Keratinocyte (primary cell): ENCODE data around the gene EPC2. TPM values are rescaled to one million over a fixed set of nuclear protein-coding genes. Genes with fewer than 3 reads are reported as not detected.

Experiments used
- DNase-seq: peaks from one replicate; pipeline ENCODE4 v3.0.0-alpha.2; 2011; ENCODE audit warnings: low read depth, missing footprints, low spot score
- FAIRE-seq: peaks from 2 replicates; lab custom pipeline; 2011; peaks lifted over from hg19 to GRCh38; lab: Jason Lieb, UNC
- H2AFZ ChIP-seq: 2 replicates; pipeline ENCODE4 v1.6.0; 2012; ENCODE audit warnings: low read length, control low read depth, inconsistent platforms; ENCODE audit not compliant: control insufficient read depth
- H3K27ac ChIP-seq: 2 replicates; pipeline ENCODE4 v1.5.1; 2011; ENCODE audit warnings: low read length; ENCODE audit not compliant: control insufficient read depth, insufficient read depth
- H3K27me3 ChIP-seq: 3 replicates; pipeline ENCODE4 v1.6.0; 2011; ENCODE audit warnings: low read length; ENCODE audit not compliant: control insufficient read depth, insufficient read depth; ENCODE audit errors: extremely low read depth
- H3K36me3 ChIP-seq, 2 experiments: 2 replicates in 1 of 2; 3 replicates in 1 of 2; pipeline ENCODE4 v1.5.1; 2011; ENCODE audit warnings: low read length in 2 of 2, mild to moderate bottlenecking in 1 of 2; ENCODE audit not compliant: control insufficient read depth in 2 of 2, insufficient read depth in 2 of 2; ENCODE audit errors: extremely low read depth in 1 of 2
- H3K4me1 ChIP-seq: 3 replicates; pipeline ENCODE4 v1.5.1; 2011; ENCODE audit warnings: low read length; ENCODE audit not compliant: control insufficient read depth, insufficient read depth; ENCODE audit errors: extremely low read depth
- H3K4me2 ChIP-seq: 3 replicates; pipeline ENCODE4 v1.6.0; 2011; ENCODE audit warnings: low read depth, low read length; ENCODE audit not compliant: control insufficient read depth, insufficient read depth; ENCODE audit errors: extremely low read depth
- H3K4me3 ChIP-seq, 3 experiments: fragments of 200-600 bp in 1 of 3; sonication (generic) in 1 of 3; 2 replicates in 2 of 3; 3 replicates in 1 of 3; pipeline ENCODE4 v1.5.1; 2011 to 2016; ENCODE audit warnings: low read length in 3 of 3, mild to moderate bottlenecking in 3 of 3, control low read depth in 2 of 3, inconsistent platforms in 1 of 3, low read depth in 1 of 3, mixed read lengths in 1 of 3, mixed run types in 1 of 3, moderate library complexity in 1 of 3; ENCODE audit not compliant: control insufficient read depth in 2 of 3, insufficient read depth in 2 of 3; ENCODE audit errors: extremely low read depth in 1 of 3
- H3K79me2 ChIP-seq: 2 replicates; pipeline ENCODE4 v1.6.0; 2012; ENCODE audit warnings: low read length; ENCODE audit not compliant: control insufficient read depth, insufficient read depth
- H3K9ac ChIP-seq: 3 replicates; pipeline ENCODE4 v1.6.0; 2011; ENCODE audit warnings: low read length; ENCODE audit not compliant: control insufficient read depth, insufficient read depth; ENCODE audit errors: extremely low read depth
- H3K9me1 ChIP-seq: 3 replicates; pipeline ENCODE4 v1.6.0; 2011; ENCODE audit warnings: low read length; ENCODE audit not compliant: control insufficient read depth, insufficient read depth; ENCODE audit errors: extremely low read depth
- H3K9me3 ChIP-seq: 2 replicates; pipeline ENCODE4 v1.5.1; 2012; ENCODE audit warnings: low read depth, low read length; ENCODE audit not compliant: control insufficient read depth
- H4K20me1 ChIP-seq: 3 replicates; pipeline ENCODE4 v1.6.0; 2011; ENCODE audit warnings: low read length; ENCODE audit not compliant: control insufficient read depth, insufficient read depth; ENCODE audit errors: extremely low read depth
- CTCF ChIP-seq, 3 experiments: IDR thresholded peaks in 1 of 3; conservative IDR thresholded peaks in 1 of 3; optimal IDR thresholded peaks in 1 of 3; 2 replicates in 2 of 3; 3 replicates in 1 of 3; pipeline versions ENCODE3 to v1.5.1; 2011; ENCODE audit warnings: low read length in 3 of 3, mild to moderate bottlenecking in 3 of 3, moderate library complexity in 2 of 3, control low read depth in 1 of 3, inconsistent platforms in 1 of 3; ENCODE audit not compliant: insufficient read depth in 2 of 3; ENCODE audit errors: extremely low read depth in 1 of 3
- EZH2 ChIP-seq: IDR thresholded peaks from one replicate; pipeline ENCODE4 v1.6.1; 2012; ENCODE audit warnings: inconsistent platforms, mild to moderate bottlenecking, low read length, moderate library complexity
- dilution Hi-C: fragments of 300-500 bp; cut with MboI; formaldehyde crosslinking; loops from one replicate; pipeline ENCODE4 v1.7.0; 2020; ENCODE audit warnings: low sequenced_read_pairs; ENCODE audit not compliant: extremely low pct_ligation_motif_present
- polyA minus RNA-seq, 3 experiments: library from RNA; depleted of rRNA, polyadenylated mRNA; stranded (reverse); fragments of >200 nt; gene quantifications; 1 replicate in 1 of 3; 2 replicates in 1 of 3; 3 replicates in 1 of 3; pipeline ENCODE4 v1.2.3, GENCODE V29; 2011
- polyA plus RNA-seq, 5 experiments: library from polyadenylated mRNA; depleted of rRNA in 3 of 5; stranded (reverse) in 3 of 5; stranded (forward) in 1 of 5; unstranded in 1 of 5; fragments of >200 nt; gene quantifications; 1 replicate in 1 of 5; 2 replicates in 3 of 5; 3 replicates in 1 of 5; pipeline versions ENCODE4 v1.2.1 to v1.2.3, GENCODE V29; 2011 to 2012; ENCODE audit warnings: missing spikeins in 2 of 5, low read depth in 1 of 5, low replicate concordance in 1 of 5

The EPC2 gene, protein sequence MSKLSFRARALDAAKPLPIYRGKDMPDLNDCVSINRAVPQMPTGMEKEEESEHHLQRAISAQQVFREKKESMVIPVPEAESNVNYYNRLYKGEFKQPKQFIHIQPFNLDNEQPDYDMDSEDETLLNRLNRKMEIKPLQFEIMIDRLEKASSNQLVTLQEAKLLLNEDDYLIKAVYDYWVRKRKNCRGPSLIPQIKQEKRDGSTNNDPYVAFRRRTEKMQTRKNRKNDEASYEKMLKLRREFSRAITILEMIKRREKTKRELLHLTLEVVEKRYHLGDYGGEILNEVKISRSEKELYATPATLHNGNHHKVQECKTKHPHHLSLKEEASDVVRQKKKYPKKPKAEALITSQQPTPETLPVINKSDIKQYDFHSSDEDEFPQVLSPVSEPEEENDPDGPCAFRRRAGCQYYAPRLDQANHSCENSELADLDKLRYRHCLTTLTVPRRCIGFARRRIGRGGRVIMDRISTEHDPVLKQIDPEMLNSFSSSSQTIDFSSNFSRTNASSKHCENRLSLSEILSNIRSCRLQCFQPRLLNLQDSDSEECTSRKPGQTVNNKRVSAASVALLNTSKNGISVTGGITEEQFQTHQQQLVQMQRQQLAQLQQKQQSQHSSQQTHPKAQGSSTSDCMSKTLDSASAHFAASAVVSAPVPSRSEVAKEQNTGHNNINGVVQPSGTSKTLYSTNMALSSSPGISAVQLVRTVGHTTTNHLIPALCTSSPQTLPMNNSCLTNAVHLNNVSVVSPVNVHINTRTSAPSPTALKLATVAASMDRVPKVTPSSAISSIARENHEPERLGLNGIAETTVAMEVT
- 9.4 to 13.1 TPM (median 9.6 TPM) in 3 replicates for polyA plus RNA-seq
- 18.7 TPM for polyA plus RNA-seq (2011; ENCODE audit: low read depth)
- 6.7 and 11.2 TPM in 2 replicates for polyA plus RNA-seq (2011; cell fraction: cytosol; rRNA removed)
- 11.2 and 12.3 TPM in 2 replicates for polyA plus RNA-seq (2011; cell fraction: nucleus; rRNA removed)
- polyA plus RNA-seq (2012; ENCODE audit: low replicate concordance) = 8.7 and 8.8 TPM in 2 replicates
- 7.9 to 25.5 TPM (median 14.2 TPM) in 3 replicates for polyA minus RNA-seq
- 8.2 TPM for polyA minus RNA-seq (2011; cell fraction: cytosol; rRNA and poly(A)+ RNA removed)
- polyA minus RNA-seq (2011; cell fraction: nucleus; rRNA and poly(A)+ RNA removed) = 12.2 and 29.2 TPM in 2 replicates

GRCh38 chr2:148643998-148644882, at the start of gene EPC2:
TSS of gene EPC2 (plus strand) at chr2:148644751. CDS start at chr2:148645018, 267 bp downstream.
- H3K36me3 ChIP-seq = no peaks in the 10 kb centered on the region
- H3K27me3 ChIP-seq = no peaks in the 10 kb centered on the region
- H3K9me1 ChIP-seq = no peaks in the 10 kb centered on the region
- peaks cover 38% of the 10 kb centered on the region for H3K79me2 ChIP-seq
- FAIRE-seq = no peak
- no peak for TF ChIP-seq EZH2
- no peak for TF ChIP-seq CTCF (optimal IDR thresholded peaks at IDR 0.05 in 1 of 3, IDR thresholded peaks at IDR 0.05 in 1 of 3, conservative IDR thresholded peaks at IDR 0.05 in 1 of 3; ENCODE audit: extremely low read depth in 1 of 3, insufficient read depth in 2 of 3, low read length in 3 of 3)
- peaks cover 6% of the 10 kb centered on the region for H4K20me1 ChIP-seq
- peak within 1 kb of the TSS; percentile 76 to 97 (median 93) for H3K4me3 ChIP-seq
- no peak for DNase-seq
- peaks cover 15% of the 10 kb centered on the region for H3K4me1 ChIP-seq
- H3K9me3 ChIP-seq = no peaks in the 10 kb centered on the region
- H3K9ac ChIP-seq = peak within 1 kb of the TSS; percentile 94
- H3K27ac ChIP-seq = peak within 1 kb of the TSS; percentile 93
- H2AFZ ChIP-seq = peak within 1 kb of the TSS; percentile 98
- dilution Hi-C loops = no loop called here
- peak within 1 kb of the TSS; percentile 93 for H3K4me2 ChIP-seq

GRCh38 chr2:148596018-148596417, 48.5 kb upstream of the EPC2 start:
- no peaks in the 10 kb centered on the region for H4K20me1 ChIP-seq
- no peaks in the 10 kb centered on the region for H3K27me3 ChIP-seq
- H3K9ac ChIP-seq = no peak overlapping the region
- no peaks in the 10 kb centered on the region for H3K36me3 ChIP-seq
- no peaks in the 10 kb centered on the region for H3K79me2 ChIP-seq
- no peak overlapping the region for H2AFZ ChIP-seq
- FAIRE-seq = no peak
- H3K27ac ChIP-seq = no peak overlapping the region
- no peaks in the 10 kb centered on the region for H3K9me1 ChIP-seq
- no peak for DNase-seq
- no peak overlapping the region for H3K4me3 ChIP-seq
- H3K4me1 ChIP-seq = peaks cover 28% of the 10 kb centered on the region
- dilution Hi-C loops = no loop called here
- no peak overlapping the region for H3K4me2 ChIP-seq
- no peaks in the 10 kb centered on the region for H3K9me3 ChIP-seq
- no peak for TF ChIP-seq CTCF (optimal IDR thresholded peaks at IDR 0.05 in 1 of 3, IDR thresholded peaks at IDR 0.05 in 1 of 3, conservative IDR thresholded peaks at IDR 0.05 in 1 of 3; ENCODE audit: extremely low read depth in 1 of 3, insufficient read depth in 2 of 3, low read length in 3 of 3)
- TF ChIP-seq EZH2 = no peak
